Stimulated activated CD4-positive, alpha-beta T cell treated with anti-CD3 and anti-CD28 coated beads, TNF-alpha, amount 100 ng/mL, for 24 hours (primary cell): ENCODE results near the gene GP1BA.

ENCODE experiments used
- DNase-seq, 3 experiments: peaks; one replicate each; pipeline ENCODE4 v3.0.0-alpha.2; 2020; ENCODE audit warnings: low read depth in 3 of 3

The GP1BA gene

DNA sequence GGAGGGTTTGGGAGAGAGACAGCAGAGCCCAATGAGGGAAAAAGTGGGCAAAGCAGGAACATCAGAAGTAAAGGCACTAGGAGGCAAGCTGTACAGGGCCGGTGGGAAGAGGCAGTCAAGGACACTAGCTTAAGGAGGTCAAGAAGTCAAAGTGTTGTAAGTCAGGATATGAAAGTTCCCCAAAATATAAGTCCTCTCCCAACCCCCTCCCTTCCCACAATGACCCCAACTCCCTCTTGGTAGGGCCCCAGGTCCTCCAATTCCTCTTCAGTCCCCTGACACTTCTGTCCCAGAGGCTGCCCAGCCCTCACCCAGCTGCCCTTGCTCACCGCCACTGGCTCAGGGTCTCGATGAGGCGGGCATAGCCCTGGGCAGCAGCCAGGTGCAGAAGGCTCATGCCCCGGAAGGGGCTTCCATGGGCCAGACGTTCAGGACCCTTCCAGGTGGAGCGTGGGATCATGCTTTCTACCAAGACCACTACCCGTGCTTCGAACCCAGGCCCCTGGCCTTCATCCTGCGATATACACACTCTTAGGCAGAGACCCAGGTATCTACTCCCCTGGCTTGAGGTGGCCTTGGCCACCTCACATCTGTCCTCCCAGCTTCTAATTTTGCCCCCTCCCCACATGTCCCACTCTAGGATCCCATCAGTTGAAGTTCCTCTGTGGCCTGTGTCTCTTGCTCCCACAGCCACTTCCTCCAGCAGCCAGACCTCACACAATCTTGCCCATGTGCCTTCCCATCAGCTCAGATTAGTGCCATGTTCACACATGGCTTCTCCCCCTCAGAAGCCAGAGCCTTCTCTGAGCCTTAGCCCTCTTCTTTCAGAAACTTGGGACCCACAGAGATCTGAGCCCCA lies 41.4 kb downstream of the GP1BA start:
- DNase-seq, result no peak

DNA sequence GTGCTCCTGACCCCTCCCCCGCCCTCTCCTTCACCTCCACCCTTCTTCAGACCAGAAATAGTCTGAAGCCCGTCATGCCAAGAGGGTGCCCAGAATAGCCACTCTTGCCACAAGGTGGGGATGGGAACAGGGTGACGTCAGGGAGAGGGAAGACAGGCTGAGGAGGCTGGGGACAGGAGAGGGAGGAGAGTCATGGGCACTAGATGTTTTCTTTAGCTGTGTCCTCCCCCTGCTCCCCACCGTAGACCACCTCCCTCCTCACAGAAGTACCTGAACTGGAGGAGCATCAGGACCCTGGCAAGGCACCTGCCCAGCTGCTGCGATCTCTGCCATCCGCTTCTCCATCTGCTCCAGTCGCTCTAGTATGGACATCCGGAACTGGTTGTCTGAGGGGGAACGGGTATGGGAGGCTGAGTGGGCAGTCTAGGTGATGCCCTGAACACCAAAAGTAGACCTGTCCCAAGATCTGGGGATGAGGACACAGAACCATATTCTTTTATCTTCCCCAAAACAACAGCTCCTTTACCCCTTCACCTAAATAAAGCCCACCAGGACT lies 42.1 kb downstream of the GP1BA start:
- DNase-seq, result no peak

DNA sequence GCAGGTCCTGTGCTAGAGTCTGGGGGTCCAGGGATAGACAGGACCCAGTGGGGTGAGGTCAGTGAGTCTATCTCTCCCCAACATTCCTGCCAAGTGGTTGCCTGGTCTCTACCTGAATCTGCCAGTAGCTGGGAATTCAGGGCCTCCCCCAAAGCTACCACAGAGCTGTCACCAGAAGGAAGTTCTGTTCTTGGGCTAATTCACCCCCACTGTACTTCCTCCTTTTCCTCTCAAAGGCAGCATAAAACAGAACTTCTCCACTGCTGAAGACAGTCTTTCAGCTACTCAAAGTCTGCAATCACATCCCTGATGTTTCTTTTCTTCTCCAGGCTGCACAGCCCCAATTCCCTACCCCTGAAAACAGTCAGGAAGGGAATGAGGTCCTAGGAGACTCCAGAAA lies 46.6 kb downstream of the GP1BA start:
- DNase-seq, result no peak

DNA sequence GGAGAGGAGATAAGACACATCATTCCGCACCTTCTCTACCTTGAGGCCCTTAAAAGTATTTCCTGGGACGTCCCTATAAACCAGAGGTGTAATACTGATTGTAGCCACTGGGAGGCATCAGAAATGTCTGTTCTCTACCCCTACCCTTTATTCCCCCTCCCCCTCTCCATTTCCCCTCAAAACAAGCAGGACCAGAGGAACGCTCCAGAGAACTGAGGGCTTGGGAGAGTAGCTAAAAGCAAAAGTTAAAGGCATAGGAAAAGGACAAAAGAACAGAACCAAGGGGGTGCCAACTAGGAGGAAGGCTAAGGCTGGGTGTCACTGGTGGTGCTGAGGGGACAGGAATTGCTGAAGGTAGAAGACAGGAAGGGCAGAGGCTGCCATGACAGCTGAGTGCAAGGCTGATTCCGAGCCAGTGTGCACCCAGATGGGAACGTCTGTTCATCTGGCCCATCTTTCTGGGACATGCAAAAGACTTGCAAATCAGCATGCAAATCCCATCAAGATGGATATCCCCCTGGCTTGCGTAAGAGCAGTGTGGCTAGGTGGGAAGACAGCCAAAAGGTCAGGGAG lies 48.7 kb downstream of the GP1BA start:
- DNase-seq, result peak in 1 of 3 experiments; percentile 54

DNA sequence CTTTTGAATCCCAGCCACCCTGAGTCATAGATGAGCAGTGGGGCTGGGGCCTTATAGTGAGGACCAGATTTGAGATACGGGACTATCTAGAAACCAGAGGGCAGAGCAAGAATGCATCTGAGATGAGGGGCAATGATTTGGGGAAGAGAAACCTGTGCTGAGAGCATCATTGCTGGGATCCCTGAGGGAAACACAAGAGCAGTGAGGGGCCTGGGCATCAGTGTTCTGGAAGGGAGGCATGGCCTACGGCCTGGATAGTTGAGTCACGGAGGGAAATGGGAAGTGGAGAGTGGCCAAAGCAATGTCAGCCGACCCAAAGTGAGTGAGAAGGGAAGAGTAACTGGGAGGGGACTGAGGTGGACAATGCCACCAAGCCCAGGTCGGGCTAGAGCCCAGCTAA lies 50.2 kb downstream of the GP1BA start:
- no peak for DNase-seq
